ENCODE results near the gene ALDOC.
"Not testable (repeated sequence)": the region's sequence is repeated elsewhere in the genome, so short reads cannot be mapped to it uniquely, and the experiment has no call there.

The ALDOC gene

GRCh38 chr17:28580959-28581358, 4.3 kb upstream of the ALDOC start:
- DNase-seq, result no peak

- DNase-seq, result no peak
Observed at GRCh38 chr17:28579526-28579925, 2.8 kb upstream of the ALDOC start.

- DNase-seq, result no peak
Observed at GRCh38 chr17:28578246-28579195, 1.8 kb upstream of the ALDOC start.

GRCh38 chr17:28577466-28577824, 750 bp upstream of the ALDOC start:
- DNase-seq, result no peak

- not testable (repeated sequence) for DNase-seq
Observed at GRCh38 chr17:28576016-28576415, 679 bp downstream of the ALDOC start.

GRCh38 chr17:28575126-28575795, 1.4 kb downstream of the ALDOC start:
- no peak for DNase-seq

- peak in 1 of 2 donors; percentile 30 for DNase-seq
Observed at GRCh38 chr17:28574526-28574925, 2.2 kb downstream of the ALDOC start.

GRCh38 chr17:28573966-28574480, 2.7 kb downstream of the ALDOC start:
- DNase-seq, result no peak

GRCh38 chr17:28573521-28573920, 3.2 kb downstream of the ALDOC start:
- DNase-seq, result no peak

- DNase-seq, result no peak
Observed at GRCh38 chr17:28573040-28573380, 3.7 kb downstream of the ALDOC start.

GRCh38 chr17:28572259-28573039, 4.2 kb downstream of the ALDOC start:
- DNase-seq, result peak in 1 of 2 donors; percentile 32

- peak; percentile 89 to 90 for DNase-seq
Observed at GRCh38 chr17:28571361-28572122, 5.2 kb downstream of the ALDOC start, which contains the start of gene PIGS. Gene PIGS, minus strand, starts transcription at chr17:28571524. Its CDS starts 28 bp downstream, at chr17:28571496.

GRCh38 chr17:28570716-28571360, 5.9 kb downstream of the ALDOC start:
- peak; percentile 40 to 53 for DNase-seq

GRCh38 chr17:28569446-28569845, 7.2 kb downstream of the ALDOC start:
- DNase-seq, result no peak

GRCh38 chr17:28567604-28568003, 9.1 kb downstream of the ALDOC start:
- no peak for DNase-seq

GRCh38 chr17:28563475-28563874, 13.2 kb downstream of the ALDOC start:
- DNase-seq, result no peak

GRCh38 chr17:28555022-28555421, 21.7 kb downstream of the ALDOC start:
- DNase-seq, result no peak

GRCh38 chr17:28554565-28554964, 22.1 kb downstream of the ALDOC start:
- no peak for DNase-seq

- no peak for DNase-seq
Observed at GRCh38 chr17:28553000-28553505, 23.6 kb downstream of the ALDOC start.

GRCh38 chr17:28552176-28552999, 24.3 kb downstream of the ALDOC start, which contains the start of gene UNC119:
Gene UNC119, minus strand, starts transcription at chr17:28552624. Its CDS starts 67 bp downstream, at chr17:28552557.
- peak; percentile 76 to 79 for DNase-seq

Data from CD4-positive, alpha-beta T cell treated with Interleukin-1 beta for 1 hour (primary cell).